OCI-LY3 (cell line): ENCODE results near the gene F2RL3.

Source experiments
- EZH2phosphoT487 ChIP-seq: fragments of 200-600 bp; shearing (Covaris generic); IDR thresholded peaks from 2 replicates; pipeline ENCODE4 v1.6.1; 2018; ENCODE audit warnings: antibody characterized with exemption, mixed run types, low read depth
- TF ChIP-seq, protein P1 (sequence below): fragments of 200-600, 300-600 bp; sonication (generic); IDR thresholded peaks from 2 replicates; pipeline ENCODE4 v1.5.1; 2014; ENCODE audit warnings: antibody characterized with exemption, low read length, low read depth

DNA sequence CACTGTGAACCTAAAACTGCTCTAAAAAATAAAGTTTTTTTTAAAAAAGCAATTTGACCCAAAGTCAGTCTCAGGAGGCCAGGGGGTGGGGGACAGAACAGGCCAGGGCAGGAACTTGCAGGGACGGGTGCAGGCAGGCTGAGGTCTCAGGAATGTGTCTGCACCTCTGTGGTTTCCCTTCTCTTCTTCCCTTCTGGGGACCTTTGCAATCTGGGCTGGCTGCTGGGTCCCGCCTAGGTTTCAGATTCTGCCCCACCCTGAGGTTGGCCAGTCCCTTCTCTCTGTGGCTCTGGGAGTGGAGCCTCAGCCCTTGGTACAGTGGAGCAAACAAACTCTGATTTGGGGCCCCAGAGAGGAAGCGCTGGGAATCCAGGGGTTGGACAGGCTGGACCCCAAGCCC is 5.3 kb upstream of the F2RL3 start:
- TF ChIP-seq, protein P1, sequence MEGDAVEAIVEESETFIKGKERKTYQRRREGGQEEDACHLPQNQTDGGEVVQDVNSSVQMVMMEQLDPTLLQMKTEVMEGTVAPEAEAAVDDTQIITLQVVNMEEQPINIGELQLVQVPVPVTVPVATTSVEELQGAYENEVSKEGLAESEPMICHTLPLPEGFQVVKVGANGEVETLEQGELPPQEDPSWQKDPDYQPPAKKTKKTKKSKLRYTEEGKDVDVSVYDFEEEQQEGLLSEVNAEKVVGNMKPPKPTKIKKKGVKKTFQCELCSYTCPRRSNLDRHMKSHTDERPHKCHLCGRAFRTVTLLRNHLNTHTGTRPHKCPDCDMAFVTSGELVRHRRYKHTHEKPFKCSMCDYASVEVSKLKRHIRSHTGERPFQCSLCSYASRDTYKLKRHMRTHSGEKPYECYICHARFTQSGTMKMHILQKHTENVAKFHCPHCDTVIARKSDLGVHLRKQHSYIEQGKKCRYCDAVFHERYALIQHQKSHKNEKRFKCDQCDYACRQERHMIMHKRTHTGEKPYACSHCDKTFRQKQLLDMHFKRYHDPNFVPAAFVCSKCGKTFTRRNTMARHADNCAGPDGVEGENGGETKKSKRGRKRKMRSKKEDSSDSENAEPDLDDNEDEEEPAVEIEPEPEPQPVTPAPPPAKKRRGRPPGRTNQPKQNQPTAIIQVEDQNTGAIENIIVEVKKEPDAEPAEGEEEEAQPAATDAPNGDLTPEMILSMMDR = no peak
- TF ChIP-seq EZH2phosphoT487 = no peak
